Measurements from ENCODE around the gene NUP205. TPM values are rescaled to one million over a fixed set of nuclear protein-coding genes. Genes with fewer than 3 reads are reported as not detected.

NUP205 gene
- total RNA-seq, 1 experiment from 2014 or later, result 86.7 TPM

GRCh38 chr7:135525426-135525825 lies 32.3 kb upstream of the NUP205 start:
- intact Hi-C loops (cut with micrococcal nuclease), result no loop called here
- no peaks in the 10 kb centered on the region for H4K20me1 ChIP-seq (ENCODE audit: low read length)
- no peak overlapping the region for H2AFZ ChIP-seq (ENCODE audit: low read length)
- CTCF ChIA-PET, result no interaction called here
- H3K9me3 ChIP-seq (ENCODE audit: low read length), result no peaks in the 10 kb centered on the region
- TF ChIP-seq EZH2 (IDR thresholded peaks at IDR 0.05; ENCODE audit: low read length, unreplicated experiment) (no peak), EZH2phosphoT487 (IDR thresholded peaks at IDR 0.05; ENCODE audit: borderline replicate concordance, low read length) (no peak), CTCF (conservative IDR thresholded peaks at IDR 0.05; ENCODE audit: low read depth, low read length) (no peak)
- H3K4me1 ChIP-seq (ENCODE audit: insufficient read depth, low read length), result no peaks in the 10 kb centered on the region
- H3K9me2 ChIP-seq (replicated peaks; ENCODE audit: low read length), result no peaks in the 10 kb centered on the region
- no peaks in the 10 kb centered on the region for H3K79me2 ChIP-seq (ENCODE audit: low read length)
- no peaks in the 10 kb centered on the region for H3K36me3 ChIP-seq (ENCODE audit: low read depth, low read length)
- DNase-seq (no peak), ATAC-seq (no peak)
- no peak overlapping the region for H3K27ac ChIP-seq (ENCODE audit: low read length)
- no peak overlapping the region for H3K9ac ChIP-seq (ENCODE audit: low read length)
- BruUV-seq (replicated peaks), result no TSS peak
- H3K4me3 ChIP-seq (ENCODE audit: low read length), result no peak overlapping the region
- no peaks in the 10 kb centered on the region for H3K27me3 ChIP-seq (ENCODE audit: low read length)
- H3F3A ChIP-seq (ENCODE audit: low read length, unreplicated experiment), result no peaks in the 10 kb centered on the region
- no peak overlapping the region for H3K4me2 ChIP-seq (ENCODE audit: low read length)
- POLR2A ChIA-PET (ENCODE audit: unreplicated experiment), result no interaction called here

- no peak for DNase-seq
- POLR2A ChIA-PET (ENCODE audit: unreplicated experiment), result no interaction called here
- no peak overlapping the region for H2AFZ ChIP-seq (ENCODE audit: low read length)
- no TSS peak for BruUV-seq (replicated peaks)
- no peak overlapping the region for H3K4me3 ChIP-seq (ENCODE audit: low read length)
- TF ChIP-seq EZH2 (IDR thresholded peaks at IDR 0.05; ENCODE audit: low read length, unreplicated experiment) (no peak), EZH2phosphoT487 (IDR thresholded peaks at IDR 0.05; ENCODE audit: borderline replicate concordance, low read length) (no peak), CTCF (conservative IDR thresholded peaks at IDR 0.05; ENCODE audit: low read depth, low read length) (no peak)
- H3K9ac ChIP-seq (ENCODE audit: low read length), result no peak overlapping the region
- H3K79me2 ChIP-seq (ENCODE audit: low read length), result no peaks in the 10 kb centered on the region
- intact Hi-C loops (cut with micrococcal nuclease), result no loop called here
- H3K9me2 ChIP-seq (replicated peaks; ENCODE audit: low read length), result no peaks in the 10 kb centered on the region
- no peaks in the 10 kb centered on the region for H3K27me3 ChIP-seq (ENCODE audit: low read length)
- no peak overlapping the region for H3K4me2 ChIP-seq (ENCODE audit: low read length)
- H3K9me3 ChIP-seq (ENCODE audit: low read length), result no peaks in the 10 kb centered on the region
- no peaks in the 10 kb centered on the region for H4K20me1 ChIP-seq (ENCODE audit: low read length)
- CTCF ChIA-PET, result no interaction called here
- no peak for ATAC-seq
- no peaks in the 10 kb centered on the region for H3F3A ChIP-seq (ENCODE audit: low read length, unreplicated experiment)
- no peaks in the 10 kb centered on the region for H3K36me3 ChIP-seq (ENCODE audit: low read depth, low read length)
- H3K27ac ChIP-seq (ENCODE audit: low read length), result no peak overlapping the region
- no peaks in the 10 kb centered on the region for H3K4me1 ChIP-seq (ENCODE audit: insufficient read depth, low read length)
Observed at GRCh38 chr7:135527025-135527424, 30.7 kb upstream of the NUP205 start.

- no TSS peak for BruUV-seq (replicated peaks)
Observed at GRCh38 chr7:135536150-135536549, 21.6 kb upstream of the NUP205 start.

More at GRCh38 chr7:135536150-135536549, 21.6 kb upstream of the NUP205 start:
- Histone ChIP-seq H3K4me2 (ENCODE audit: low read length) (no peak overlapping the region), H3K9me2 (replicated peaks; ENCODE audit: low read length) (no peaks in the 10 kb centered on the region), H3K36me3 (ENCODE audit: low read depth, low read length) (no peaks in the 10 kb centered on the region), H3K79me2 (ENCODE audit: low read length) (no peaks in the 10 kb centered on the region), H3F3A (ENCODE audit: low read length, unreplicated experiment) (no peaks in the 10 kb centered on the region), H3K9me3 (ENCODE audit: low read length) (no peaks in the 10 kb centered on the region), H3K4me1 (ENCODE audit: insufficient read depth, low read length) (no peaks in the 10 kb centered on the region), H3K27me3 (ENCODE audit: low read length) (0 out of 2 replicates have a peak, but pooled peaks cover 3% of the 10 kb centered on the region), H4K20me1 (ENCODE audit: low read length) (no peaks in the 10 kb centered on the region), H3K27ac (ENCODE audit: low read length) (no peak overlapping the region), H3K4me3 (ENCODE audit: low read length) (no peak overlapping the region), H2AFZ (ENCODE audit: low read length) (no peak overlapping the region), H3K9ac (ENCODE audit: low read length) (no peak overlapping the region)
- CTCF ChIA-PET, result no interaction called here
- DNase-seq, result no peak
- TF ChIP-seq CTCF (conservative IDR thresholded peaks at IDR 0.05; ENCODE audit: low read depth, low read length), result no peak
- no peak for TF ChIP-seq EZH2phosphoT487 (IDR thresholded peaks at IDR 0.05; ENCODE audit: borderline replicate concordance, low read length)
- no peak for TF ChIP-seq EZH2 (IDR thresholded peaks at IDR 0.05; ENCODE audit: low read length, unreplicated experiment)
- intact Hi-C loops (cut with micrococcal nuclease), result no loop called here
- POLR2A ChIA-PET (ENCODE audit: unreplicated experiment), result no interaction called here
- no peak for ATAC-seq
